Caco-2 (cell line): ENCODE measurements around the gene PEX14. TPM values are rescaled to one million over a fixed set of nuclear protein-coding genes. Genes with fewer than 3 reads are reported as not detected.

Source experiments
- BruUV-seq: library from RNA; stranded (reverse); fragments of 400-500 nt; replicated peaks from 2 replicates; lab custom pipeline; 2021; lab: Mats Ljungman, UMichigan
- CTCF ChIA-PET: fragments of 300-600 bp; sonication (Branson Sonifier 250); formaldehyde crosslinking; loops from one replicate; lab custom pipeline; 2022; ENCODE audit warnings: antibody characterized with exemption; lab: Charles Lee
- POLR2A ChIA-PET: fragments of 300-600 bp; sonication (Branson Sonifier 250); formaldehyde crosslinking; loops from one replicate; lab custom pipeline; 2022; ENCODE audit warnings: antibody characterized with exemption; lab: Charles Lee
- DNase-seq, 2 experiments: peaks; one replicate each; pipeline versions ENCODE4 v3.0.0 to v3.0.0-alpha.2; 2020 to 2022
- H3K27me3 ChIP-seq: replicated peaks from 2 replicates; pipeline ENCODE4 v1.6.0; 2011; ENCODE audit warnings: low read length; ENCODE audit not compliant: control insufficient read depth, insufficient read depth
- H3K36me3 ChIP-seq: 2 replicates; pipeline ENCODE4 v1.5.1; 2011; ENCODE audit warnings: low read length; ENCODE audit not compliant: control insufficient read depth, insufficient read depth
- H3K4me1 ChIP-seq: fragments of 250-450 bp; sonication (Bioruptor Pico); 2 replicates; pipeline ENCODE4 v1.5.1; 2020; ENCODE audit warnings: mild to moderate bottlenecking
- H3K4me3 ChIP-seq: 2 replicates; pipeline ENCODE4 v1.5.1; 2011; ENCODE audit warnings: low read depth, mild to moderate bottlenecking, control low read depth, low read length
- H3K9me3 ChIP-seq: fragments of 250-450 bp; sonication (Bioruptor Pico); 2 replicates; pipeline ENCODE4 v1.5.1; 2020; ENCODE audit warnings: mild to moderate bottlenecking, moderate library complexity
- H3K27ac Mint-ChIP-seq: one replicate; pipeline ENCODE4 v1.8.0; 2022; ENCODE audit warnings: mixed read lengths; ENCODE audit not compliant: unreplicated experiment
- H3K27me3 Mint-ChIP-seq: one replicate; pipeline ENCODE4 v1.8.0; 2022; ENCODE audit warnings: mixed read lengths; ENCODE audit not compliant: insufficient read depth, unreplicated experiment
- H3K36me3 Mint-ChIP-seq: one replicate; pipeline ENCODE4 v1.8.0; 2022; ENCODE audit warnings: mild to moderate bottlenecking, mixed read lengths; ENCODE audit not compliant: insufficient read depth, unreplicated experiment
- H3K4me1 Mint-ChIP-seq: one replicate; pipeline ENCODE4 v1.8.0; 2022; ENCODE audit warnings: low read depth, mixed read lengths; ENCODE audit not compliant: unreplicated experiment
- H3K4me3 Mint-ChIP-seq: one replicate; pipeline ENCODE4 v1.8.0; 2022; ENCODE audit warnings: mild to moderate bottlenecking, moderate library complexity, mixed read lengths; ENCODE audit not compliant: unreplicated experiment
- H3K9me3 Mint-ChIP-seq: one replicate; pipeline ENCODE4 v1.8.0; 2022; ENCODE audit warnings: mixed read lengths; ENCODE audit not compliant: unreplicated experiment
- intact Hi-C: fragments of 100-400 bp; cut with micrococcal nuclease; formaldehyde crosslinking; loops from one replicate; pipeline ENCODE4 v1.10.0; 2022; ENCODE audit not compliant: unreplicated experiment
- total RNA-seq: library from RNA; stranded (reverse); gene quantifications from 2 replicates; pipeline ENCODE4 v1.2.3, GENCODE V29; 2022
- TF ChIP-seq, protein P1 (sequence below), 2 experiments: fragments of 200-600 bp in 1 of 2; IDR thresholded peaks; 1 replicate in 1 of 2; 2 replicates in 1 of 2; pipeline versions ENCODE4 v1.5.1 to v1.8.0; 2011 to 2022; ENCODE audit warnings: antibody characterized with exemption in 1 of 2, control low read depth in 1 of 2, inconsistent platforms in 1 of 2, low read depth in 1 of 2, low read length in 1 of 2, mild to moderate bottlenecking in 1 of 2, moderate library complexity in 1 of 2; ENCODE audit not compliant: insufficient read depth in 1 of 2, severe bottlenecking in 1 of 2, unreplicated experiment in 1 of 2

The PEX14 gene
- total RNA-seq, 1 experiment from 2014 or later = 22.2 TPM

DNA sequence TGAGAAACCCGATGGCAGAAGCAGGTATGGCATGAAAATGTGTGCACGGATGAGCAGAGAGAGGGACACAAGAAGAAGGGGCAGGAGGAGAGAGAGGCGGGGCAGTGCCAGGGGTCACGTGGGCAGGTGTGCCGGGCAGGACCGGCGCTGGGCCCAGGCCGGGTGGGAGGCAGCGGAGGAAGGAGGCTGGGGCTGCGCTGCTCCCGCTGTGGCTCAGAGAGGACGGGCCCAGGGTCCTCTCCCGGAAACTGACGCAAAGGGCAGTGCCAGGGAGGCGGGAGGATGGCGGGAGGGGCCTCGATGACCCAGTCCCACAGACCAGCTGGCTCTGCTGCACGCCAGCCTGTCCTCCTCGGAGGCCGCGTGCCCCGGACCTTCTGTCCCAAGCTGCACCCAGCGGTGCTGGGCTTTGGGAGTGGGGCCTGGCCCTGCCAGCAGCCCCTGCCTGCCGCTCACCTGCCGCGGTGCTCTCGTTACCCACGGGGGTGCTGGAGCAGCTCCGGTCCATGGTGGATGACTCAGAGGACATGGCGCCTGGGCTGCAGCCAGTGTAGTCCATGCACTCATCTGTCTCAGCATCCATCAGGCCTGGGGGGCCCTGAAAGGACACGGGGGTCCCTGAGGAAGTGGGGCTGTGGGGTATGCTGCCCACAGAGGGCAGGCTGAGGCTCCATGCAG, 167.8 kb downstream of the PEX14 start:
- BruUV-seq = no TSS peak
- no peaks in the 10 kb centered on the region for H3K27me3 Mint-ChIP-seq
- H3K27me3 ChIP-seq = no peaks in the 10 kb centered on the region
- no peak overlapping the region for H3K27ac Mint-ChIP-seq
- intact Hi-C loops = no loop called here
- no peak for DNase-seq
- H3K36me3 Mint-ChIP-seq = peaks cover under 1% of the 10 kb centered on the region
- ChIA-PET CTCF (no interaction called here), POLR2A (no interaction called here)
- no peak overlapping the region for H3K4me3 ChIP-seq
- H3K4me3 Mint-ChIP-seq = no peak overlapping the region
- no peaks in the 10 kb centered on the region for H3K9me3 ChIP-seq
- H3K9me3 Mint-ChIP-seq = no peaks in the 10 kb centered on the region
- TF ChIP-seq, protein P1, sequence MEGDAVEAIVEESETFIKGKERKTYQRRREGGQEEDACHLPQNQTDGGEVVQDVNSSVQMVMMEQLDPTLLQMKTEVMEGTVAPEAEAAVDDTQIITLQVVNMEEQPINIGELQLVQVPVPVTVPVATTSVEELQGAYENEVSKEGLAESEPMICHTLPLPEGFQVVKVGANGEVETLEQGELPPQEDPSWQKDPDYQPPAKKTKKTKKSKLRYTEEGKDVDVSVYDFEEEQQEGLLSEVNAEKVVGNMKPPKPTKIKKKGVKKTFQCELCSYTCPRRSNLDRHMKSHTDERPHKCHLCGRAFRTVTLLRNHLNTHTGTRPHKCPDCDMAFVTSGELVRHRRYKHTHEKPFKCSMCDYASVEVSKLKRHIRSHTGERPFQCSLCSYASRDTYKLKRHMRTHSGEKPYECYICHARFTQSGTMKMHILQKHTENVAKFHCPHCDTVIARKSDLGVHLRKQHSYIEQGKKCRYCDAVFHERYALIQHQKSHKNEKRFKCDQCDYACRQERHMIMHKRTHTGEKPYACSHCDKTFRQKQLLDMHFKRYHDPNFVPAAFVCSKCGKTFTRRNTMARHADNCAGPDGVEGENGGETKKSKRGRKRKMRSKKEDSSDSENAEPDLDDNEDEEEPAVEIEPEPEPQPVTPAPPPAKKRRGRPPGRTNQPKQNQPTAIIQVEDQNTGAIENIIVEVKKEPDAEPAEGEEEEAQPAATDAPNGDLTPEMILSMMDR (IDR thresholded peaks at IDR 0.05; ENCODE audit: insufficient read depth in 1 of 2, low read depth in 1 of 2, low read length in 1 of 2, severe bottlenecking in 1 of 2, unreplicated experiment in 1 of 2) = no peak
- peaks cover 4% of the 10 kb centered on the region for H3K4me1 Mint-ChIP-seq
- no peaks in the 10 kb centered on the region for H3K4me1 ChIP-seq
- H3K36me3 ChIP-seq = no peaks in the 10 kb centered on the region

DNA sequence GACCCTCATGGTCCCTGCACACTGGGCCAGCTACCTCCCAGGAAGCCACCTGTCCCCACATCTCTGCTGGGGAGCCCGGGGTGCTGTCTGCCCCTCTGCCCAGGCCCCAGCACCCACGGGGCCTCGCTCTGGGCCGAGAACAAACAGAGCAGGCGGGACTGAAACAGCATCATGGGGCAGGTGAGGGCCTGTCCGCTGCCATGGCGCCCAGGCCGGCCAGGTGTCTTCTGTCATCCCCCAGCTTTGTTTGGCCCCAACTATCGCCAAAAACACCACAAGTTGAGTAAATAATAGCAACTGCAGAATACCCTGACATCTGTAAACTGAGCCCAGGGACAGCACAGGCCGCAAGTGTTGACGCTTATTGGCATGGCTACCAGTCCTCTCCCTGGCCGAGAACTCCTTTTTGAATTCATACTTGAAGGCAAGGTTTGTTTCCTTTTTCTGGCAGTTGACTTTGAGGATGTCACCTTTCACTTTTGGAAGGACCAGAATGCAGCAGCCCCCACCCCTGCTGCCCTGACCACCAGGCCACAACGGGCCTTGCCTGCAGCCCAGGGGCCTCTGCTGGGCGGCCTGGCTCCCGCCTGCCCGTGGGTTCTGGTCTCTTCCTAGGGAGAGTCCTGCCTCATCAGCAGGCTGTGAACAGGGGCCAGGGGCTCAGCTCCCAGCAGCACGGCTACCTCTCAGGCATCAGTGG, 169.0 kb downstream of the PEX14 start:
- no peak overlapping the region for H3K4me3 Mint-ChIP-seq
- H3K9me3 Mint-ChIP-seq = no peaks in the 10 kb centered on the region
- peaks cover 4% of the 10 kb centered on the region for H3K4me1 Mint-ChIP-seq
- Histone ChIP-seq H3K27me3 (no peaks in the 10 kb centered on the region), H3K4me1 (no peaks in the 10 kb centered on the region), H3K36me3 (no peaks in the 10 kb centered on the region), H3K9me3 (no peaks in the 10 kb centered on the region), H3K4me3 (no peak overlapping the region)
- TF ChIP-seq, protein P1 (IDR thresholded peaks at IDR 0.05; ENCODE audit: insufficient read depth in 1 of 2, low read depth in 1 of 2, low read length in 1 of 2, severe bottlenecking in 1 of 2, unreplicated experiment in 1 of 2) = no peak
- no peaks in the 10 kb centered on the region for H3K36me3 Mint-ChIP-seq
- H3K27me3 Mint-ChIP-seq = no peaks in the 10 kb centered on the region
- ChIA-PET POLR2A (no interaction called here), CTCF (no interaction called here)
- DNase-seq = no peak
- intact Hi-C loops = no loop called here
- no TSS peak for BruUV-seq
- no peak overlapping the region for H3K27ac Mint-ChIP-seq

DNA sequence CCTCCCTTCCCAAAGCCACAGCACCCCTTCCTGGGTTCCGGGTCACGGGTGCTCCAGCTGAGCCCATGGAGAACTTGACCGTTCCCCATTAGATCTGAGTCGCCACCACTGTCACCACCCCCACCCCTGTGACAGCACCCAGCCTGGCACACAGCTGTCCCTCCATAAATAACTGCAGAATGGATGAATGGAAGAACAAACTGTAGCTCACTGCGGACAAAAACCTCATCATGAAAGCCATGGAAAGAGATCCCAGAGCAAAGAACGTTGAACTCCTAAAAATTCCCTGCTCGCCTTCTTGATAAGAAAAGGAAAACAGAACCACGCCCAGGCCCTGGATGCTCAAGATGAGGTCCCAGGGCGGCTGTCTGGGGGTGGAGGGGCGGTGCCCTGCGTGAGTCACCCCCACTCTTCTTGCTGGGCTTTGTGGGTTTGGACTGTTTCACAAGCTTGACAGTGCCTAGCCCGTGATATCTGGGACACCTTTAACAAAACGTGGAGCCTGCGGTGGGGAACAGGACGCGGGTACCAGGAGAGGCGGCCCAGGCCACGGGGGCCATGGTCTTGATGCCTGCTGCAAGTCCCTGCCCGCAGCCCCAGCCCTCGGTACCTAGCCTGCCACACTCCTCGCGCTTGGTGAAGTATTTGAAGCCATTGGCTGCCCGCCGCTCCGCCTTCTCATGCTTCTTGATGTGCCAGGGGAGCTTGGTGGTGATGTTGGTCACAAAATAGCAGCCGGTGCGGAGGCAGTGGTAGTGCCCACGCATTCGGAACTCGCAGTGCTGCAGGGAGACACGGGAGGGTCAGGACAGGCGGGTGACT, 169.8 kb downstream of the PEX14 start:
- Mint-ChIP-seq H3K4me3 (no peak overlapping the region), H3K27ac (no peak overlapping the region), H3K4me1 (peaks cover 4% of the 10 kb centered on the region), H3K36me3 (no peaks in the 10 kb centered on the region), H3K9me3 (no peaks in the 10 kb centered on the region), H3K27me3 (no peaks in the 10 kb centered on the region)
- CTCF ChIA-PET = no interaction called here
- TF ChIP-seq, protein P1 (IDR thresholded peaks at IDR 0.05; ENCODE audit: insufficient read depth in 1 of 2, low read depth in 1 of 2, low read length in 1 of 2, severe bottlenecking in 1 of 2, unreplicated experiment in 1 of 2) = no peak
- DNase-seq = no peak
- Histone ChIP-seq H3K9me3 (no peaks in the 10 kb centered on the region), H3K4me3 (no peak overlapping the region), H3K27me3 (no peaks in the 10 kb centered on the region), H3K4me1 (no peaks in the 10 kb centered on the region), H3K36me3 (no peaks in the 10 kb centered on the region)
- intact Hi-C loops = no loop called here
- POLR2A ChIA-PET = no interaction called here
- no TSS peak for BruUV-seq
